T-helper 9 cell (primary cell): ENCODE results near the gene SIK3.

Experiments
- DNase-seq: peaks from one replicate; pipeline ENCODE4 v3.0.0-alpha.2; 2020

The SIK3 gene

DNA sequence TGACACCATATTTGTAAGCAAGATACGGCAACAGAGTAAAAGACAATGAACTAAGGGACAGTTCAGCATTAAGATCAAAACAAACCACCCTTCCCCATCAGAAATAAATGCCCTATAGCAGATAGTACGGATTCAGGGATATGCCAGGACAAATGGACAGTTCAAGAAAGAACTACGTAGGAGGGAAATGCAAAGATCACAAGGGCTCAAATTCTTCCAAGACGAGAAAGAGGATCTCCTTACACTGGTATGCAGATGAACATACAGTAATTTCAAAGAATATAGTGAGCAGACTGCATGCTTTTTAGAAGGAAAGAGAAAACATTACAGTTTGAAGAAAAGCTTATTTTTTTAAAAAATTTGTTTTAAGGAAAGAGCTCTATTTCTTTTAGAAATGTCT is 136.1 kb downstream of the SIK3 start:
- no peak for DNase-seq

DNA sequence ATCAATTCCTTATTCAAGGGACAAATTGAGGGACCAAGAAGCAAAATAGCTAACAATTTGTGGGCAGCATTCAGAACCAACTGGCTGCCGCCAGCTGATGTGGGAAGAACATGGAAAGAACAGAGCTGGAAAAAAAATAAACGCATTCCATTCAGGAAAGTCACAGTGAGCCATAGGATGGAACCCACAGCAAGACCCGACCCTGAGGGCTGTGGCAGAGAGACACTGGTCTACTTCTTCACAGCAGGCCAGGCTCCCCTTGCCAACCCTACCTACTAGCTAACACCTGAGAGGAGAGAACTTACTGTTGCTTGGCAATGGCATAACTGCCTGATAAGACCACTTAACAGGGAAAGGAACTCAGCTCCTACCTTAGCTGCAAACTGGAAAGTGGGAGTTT is 137.3 kb downstream of the SIK3 start:
- no peak for DNase-seq

DNA sequence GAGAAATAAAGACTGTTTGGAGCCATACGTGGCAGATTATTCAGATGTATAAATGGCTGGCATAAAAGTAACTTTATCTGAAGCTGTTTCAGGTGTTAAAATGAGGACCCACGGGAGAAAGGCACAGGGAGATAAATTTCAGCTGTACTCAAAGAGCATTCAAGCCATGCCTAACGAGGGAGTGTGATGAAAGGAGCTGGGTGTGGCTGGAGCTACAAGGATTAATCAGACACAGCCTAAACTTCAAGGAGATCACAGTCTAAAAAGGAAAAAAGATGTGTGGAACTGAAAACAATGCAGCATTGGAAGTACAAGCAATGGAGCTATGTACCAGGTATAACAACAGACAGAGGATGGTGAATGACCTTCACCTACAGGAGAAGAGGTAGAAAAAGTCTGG is 140.0 kb downstream of the SIK3 start:
- no peak for DNase-seq

- DNase-seq, result no peak
These were observed 142.3 kb downstream of the SIK3 start for GRCh38 chr11:116955949-116956348.

- DNase-seq, result no peak
These were observed 142.7 kb downstream of the SIK3 start for GRCh38 chr11:116955548-116955947.

GRCh38 chr11:116953530-116954285 is 144.5 kb downstream of the SIK3 start:
- no peak for DNase-seq

DNA sequence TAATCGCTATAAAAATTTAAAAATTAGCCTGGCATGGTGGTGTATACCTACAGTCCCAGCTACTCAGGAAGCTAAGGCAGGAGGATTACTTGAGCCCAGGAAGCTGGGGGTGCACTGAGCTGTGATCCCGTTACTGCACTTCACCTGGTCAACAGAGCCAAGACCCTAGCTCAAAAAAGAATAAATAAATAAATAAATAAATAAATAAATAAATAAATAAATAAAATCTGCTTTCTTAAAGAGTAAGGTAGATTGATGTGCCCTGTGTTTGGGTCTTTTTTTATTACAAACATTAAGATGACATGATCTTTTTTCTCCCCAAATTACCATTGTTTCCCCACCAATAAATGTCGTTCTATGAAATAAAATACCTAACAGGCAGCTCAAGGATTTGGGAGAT is 146.5 kb downstream of the SIK3 start:
- no peak for DNase-seq

DNA sequence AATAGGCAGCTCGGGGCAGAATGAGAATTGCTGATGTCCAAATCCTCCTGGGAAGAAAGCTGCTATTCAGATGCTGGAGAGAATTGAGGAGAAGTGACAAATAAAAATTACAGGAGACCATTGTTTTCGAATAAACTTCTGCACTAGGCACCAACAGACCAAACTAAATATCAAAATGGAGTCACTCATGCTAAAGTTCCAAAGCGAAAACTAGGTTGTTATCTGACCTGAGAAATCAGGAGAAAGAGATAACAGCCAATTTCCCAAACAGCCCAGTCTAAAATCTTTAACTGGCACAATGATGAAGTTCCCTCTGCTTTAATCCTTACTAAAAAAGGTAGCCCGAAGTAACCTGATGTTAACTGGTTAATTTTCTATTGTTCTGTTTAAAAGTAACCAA is 148.0 kb downstream of the SIK3 start:
- no peak for DNase-seq

DNA sequence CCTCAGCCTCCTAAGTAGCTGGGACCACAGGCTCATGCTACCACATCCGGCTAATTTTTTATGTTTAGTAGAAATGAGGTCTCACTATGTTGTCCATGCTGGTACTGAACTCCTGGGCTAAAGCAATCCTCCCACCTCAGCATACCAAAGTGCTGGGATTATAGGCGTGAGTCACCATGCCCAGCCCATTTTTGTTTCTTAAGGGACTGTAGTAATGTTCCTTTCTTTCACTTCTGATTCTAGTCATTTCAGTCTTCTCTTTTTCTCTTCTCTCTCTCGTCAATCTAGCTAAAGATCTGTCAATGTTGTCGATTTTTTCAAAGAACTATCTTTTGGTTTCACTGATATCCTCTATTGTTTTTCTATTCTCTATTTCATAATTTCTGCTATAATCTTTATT is 149.8 kb downstream of the SIK3 start:
- DNase-seq, result no peak

DNA sequence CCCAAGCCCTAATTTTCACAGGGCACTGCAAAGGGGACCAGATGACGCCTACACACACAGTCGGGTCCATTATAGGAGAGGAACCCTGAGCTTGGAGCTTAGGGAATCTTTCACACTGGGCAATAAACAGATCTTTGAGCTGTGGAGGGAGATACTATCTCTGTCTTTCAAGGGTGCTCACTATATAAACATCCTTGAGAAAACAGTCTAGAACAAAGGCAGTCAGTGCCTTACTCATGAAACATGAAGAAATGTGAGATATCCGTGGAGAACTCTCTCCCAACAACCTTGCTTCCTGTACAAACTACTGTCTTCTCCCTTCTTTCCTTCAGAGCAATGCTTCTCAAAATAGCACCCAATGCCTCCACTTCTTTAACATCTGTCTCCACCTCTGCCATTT is 151.8 kb downstream of the SIK3 start:
- no peak for DNase-seq

GRCh38 chr11:116939499-116939898 is 158.7 kb downstream of the SIK3 start:
- no peak for DNase-seq

GRCh38 chr11:116938471-116939070 is 159.7 kb downstream of the SIK3 start:
- no peak for DNase-seq

GRCh38 chr11:116936754-116937446 is 161.3 kb downstream of the SIK3 start:
- no peak for DNase-seq

- no peak for DNase-seq
These were observed 162.7 kb downstream of the SIK3 start for GRCh38 chr11:116935514-116935913.

DNA sequence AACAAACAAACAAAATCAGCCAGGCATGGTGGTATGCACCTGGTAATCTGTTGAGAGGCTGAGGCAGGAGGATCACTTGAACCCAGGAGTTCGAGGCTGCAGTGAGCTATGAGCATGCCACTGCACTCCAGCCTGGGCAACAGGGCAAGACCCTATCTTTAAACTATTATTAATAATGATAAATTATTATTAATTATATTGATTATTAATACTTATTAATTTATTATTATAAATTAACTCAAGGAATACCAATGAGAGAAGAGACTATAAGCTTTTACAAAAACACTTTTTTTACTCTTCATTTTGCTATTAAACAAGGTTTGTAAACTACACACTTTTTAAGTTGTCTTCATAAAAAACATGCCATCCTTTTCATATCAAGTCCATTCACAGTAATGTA is 163.1 kb downstream of the SIK3 start:
- DNase-seq, result no peak

DNA sequence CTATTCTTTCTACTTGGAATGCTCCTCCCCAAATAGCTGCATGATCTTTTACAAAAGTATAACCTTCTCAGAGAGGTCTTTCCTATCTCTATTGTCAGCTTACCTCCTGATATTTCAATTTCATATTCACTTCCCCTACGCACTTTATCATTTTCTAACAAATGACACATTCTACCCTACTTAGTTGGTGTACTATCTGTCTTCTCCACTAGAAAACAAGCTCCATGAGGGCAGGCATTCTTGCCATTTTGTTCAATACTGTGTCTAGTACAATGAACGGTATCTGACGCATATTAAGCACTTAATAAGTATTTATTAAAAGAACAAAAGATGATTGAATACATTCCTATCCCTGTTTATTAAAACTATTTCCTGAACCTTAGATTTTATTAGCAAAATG is 164.3 kb downstream of the SIK3 start:
- no peak for DNase-seq

DNA sequence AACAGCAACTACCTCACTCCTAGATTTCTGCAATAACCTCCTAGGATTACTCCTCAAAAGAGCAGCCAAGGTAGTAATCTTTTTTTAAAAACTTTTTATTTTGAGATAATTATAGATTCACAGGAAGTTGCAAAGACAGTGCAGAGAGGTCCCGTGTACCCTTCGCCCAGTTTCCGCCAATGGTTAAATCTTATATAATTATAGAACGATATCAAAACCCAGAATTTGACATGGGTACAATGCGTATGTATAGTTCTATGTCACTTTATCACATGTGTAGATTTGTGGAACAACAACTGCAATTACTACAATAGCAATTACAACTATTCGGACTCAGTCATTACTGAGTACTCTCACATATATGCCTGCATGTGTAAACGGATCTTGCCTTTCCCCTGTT is 166.0 kb downstream of the SIK3 start:
- DNase-seq, result no peak

GRCh38 chr11:116931206-116931953 is 166.8 kb downstream of the SIK3 start:
- peak; percentile 28 for DNase-seq

DNA sequence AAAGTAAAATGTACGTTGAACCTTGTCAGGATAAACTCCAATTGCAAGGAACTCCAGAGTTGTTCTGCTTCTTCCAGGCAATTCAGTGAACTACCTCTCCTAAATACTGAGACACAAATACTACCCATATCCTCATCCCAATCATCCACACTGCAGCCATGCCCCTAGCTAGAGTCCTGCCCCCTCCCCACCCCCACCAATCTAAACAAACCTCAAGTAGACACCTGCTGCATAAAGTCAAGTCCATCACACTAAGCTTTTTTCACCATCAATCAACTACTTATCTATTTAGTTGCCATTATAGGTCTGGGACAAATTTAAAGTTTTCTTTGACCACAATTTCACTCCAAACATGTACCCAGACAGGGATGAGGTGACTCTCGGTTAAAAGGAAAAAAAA is 167.6 kb downstream of the SIK3 start:
- DNase-seq, result no peak

DNA sequence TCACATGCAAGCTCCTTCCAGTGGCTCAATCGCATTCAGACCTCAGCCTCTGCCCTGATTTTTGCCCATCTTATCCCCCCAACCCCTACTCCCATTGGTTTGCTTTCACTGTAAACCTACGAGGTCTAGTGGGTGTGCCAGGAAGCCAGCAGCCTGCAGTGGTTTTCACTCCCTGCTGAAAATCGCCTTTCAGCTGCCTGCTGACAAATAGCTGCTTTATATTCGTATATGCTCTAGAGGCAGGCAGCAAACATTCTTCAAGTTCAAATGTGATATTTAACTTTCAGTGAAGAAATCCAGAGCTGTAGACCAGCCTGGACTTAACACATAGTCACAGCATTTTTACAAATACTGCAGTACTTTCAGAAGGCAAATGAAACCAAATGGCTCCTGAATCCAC is 168.1 kb downstream of the SIK3 start:
- DNase-seq, result peak; percentile 17

- no peak for DNase-seq
These were observed 168.7 kb downstream of the SIK3 start for GRCh38 chr11:116929414-116930090.

- no peak for DNase-seq
These were observed 169.4 kb downstream of the SIK3 start for GRCh38 chr11:116928845-116929244.
